NB4 (cell line): ENCODE results near the gene SEMA4A.

Source experiments
- DNase-seq: peaks from one replicate; pipeline ENCODE4 v3.0.0; 2010; ENCODE audit warnings: low read depth
- H3K4me3 ChIP-seq: one replicate; pipeline ENCODE4 v1.5.1; 2011; ENCODE audit warnings: mild to moderate bottlenecking, low read depth, low read length, moderate library complexity
- CTCF ChIP-seq: IDR thresholded peaks from one replicate; pipeline ENCODE4 v1.5.1; 2012; ENCODE audit warnings: low read depth, low read length
- MYC ChIP-seq: IDR thresholded peaks from 2 replicates; pipeline ENCODE4 v1.6.1; 2011; ENCODE audit warnings: low read depth, low read length
- POLR2A ChIP-seq: IDR thresholded peaks from 2 replicates; pipeline ENCODE4 v1.6.1; 2011; ENCODE audit warnings: mild to moderate bottlenecking; ENCODE audit not compliant: insufficient read length; ENCODE audit errors: extremely low read depth
- TF ChIP-seq, protein P1 (sequence below): IDR thresholded peaks from 2 replicates; pipeline ENCODE4 v1.6.1; 2011; ENCODE audit warnings: low read depth, low read length

The SEMA4A gene

GRCh38 chr1:156143765-156144489, 9.5 kb upstream of the SEMA4A start:
- TF ChIP-seq, protein P1, sequence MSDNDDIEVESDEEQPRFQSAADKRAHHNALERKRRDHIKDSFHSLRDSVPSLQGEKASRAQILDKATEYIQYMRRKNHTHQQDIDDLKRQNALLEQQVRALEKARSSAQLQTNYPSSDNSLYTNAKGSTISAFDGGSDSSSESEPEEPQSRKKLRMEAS, result no peak
- TF ChIP-seq MYC (no peak), CTCF (no peak), POLR2A (no peak)
- no peak for DNase-seq

DNA sequence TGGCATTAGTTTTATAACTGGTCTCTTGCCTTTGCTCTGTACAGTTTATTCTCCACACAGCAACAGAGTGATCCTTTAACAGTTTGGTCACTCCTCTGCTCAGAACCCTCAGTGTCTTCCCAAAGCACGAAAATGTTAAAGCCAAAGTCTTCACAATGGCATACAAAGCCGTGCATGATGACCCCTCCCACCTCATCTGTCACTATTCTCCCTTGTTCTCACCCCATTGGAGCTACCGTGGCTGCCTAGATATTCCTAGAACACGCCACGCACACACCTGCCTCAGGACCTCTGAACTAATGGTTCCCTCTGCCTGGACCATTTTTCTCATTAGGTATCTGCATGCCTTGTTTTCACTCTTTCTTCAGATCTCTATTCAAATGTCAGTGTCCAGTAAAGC, 8.6 kb upstream of the SEMA4A start:
- TF ChIP-seq, protein P1, result no peak
- no peak for TF ChIP-seq CTCF
- no peak for TF ChIP-seq POLR2A
- no peak for TF ChIP-seq MYC
- H3K4me3 ChIP-seq, result no peak overlapping the region
- DNase-seq, result no peak

More at GRCh38 chr1:156143765-156144489, 9.5 kb upstream of the SEMA4A start:
- H3K4me3 ChIP-seq, result no peak overlapping the region

DNA sequence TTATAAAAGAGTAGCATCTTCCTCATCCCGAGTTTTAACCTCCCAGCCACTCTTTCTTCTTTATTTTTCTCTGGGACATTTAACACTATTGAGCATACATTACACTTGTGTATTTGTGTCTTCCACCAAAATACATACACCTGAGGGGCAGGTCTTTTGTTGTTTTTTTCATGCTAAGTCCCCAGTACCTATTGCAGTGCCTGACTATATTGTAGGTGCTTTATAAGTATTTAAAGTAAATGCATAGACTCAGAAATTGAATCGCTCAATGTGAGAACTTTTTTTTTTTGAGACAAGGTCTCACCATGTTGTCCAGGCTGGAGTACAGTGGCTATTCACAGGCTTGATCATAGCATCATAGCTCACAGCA, 7.8 kb upstream of the SEMA4A start:
- DNase-seq, result no peak
- no peak overlapping the region for H3K4me3 ChIP-seq
- TF ChIP-seq POLR2A (no peak), MYC (no peak)
- TF ChIP-seq, protein P1, result no peak

DNA sequence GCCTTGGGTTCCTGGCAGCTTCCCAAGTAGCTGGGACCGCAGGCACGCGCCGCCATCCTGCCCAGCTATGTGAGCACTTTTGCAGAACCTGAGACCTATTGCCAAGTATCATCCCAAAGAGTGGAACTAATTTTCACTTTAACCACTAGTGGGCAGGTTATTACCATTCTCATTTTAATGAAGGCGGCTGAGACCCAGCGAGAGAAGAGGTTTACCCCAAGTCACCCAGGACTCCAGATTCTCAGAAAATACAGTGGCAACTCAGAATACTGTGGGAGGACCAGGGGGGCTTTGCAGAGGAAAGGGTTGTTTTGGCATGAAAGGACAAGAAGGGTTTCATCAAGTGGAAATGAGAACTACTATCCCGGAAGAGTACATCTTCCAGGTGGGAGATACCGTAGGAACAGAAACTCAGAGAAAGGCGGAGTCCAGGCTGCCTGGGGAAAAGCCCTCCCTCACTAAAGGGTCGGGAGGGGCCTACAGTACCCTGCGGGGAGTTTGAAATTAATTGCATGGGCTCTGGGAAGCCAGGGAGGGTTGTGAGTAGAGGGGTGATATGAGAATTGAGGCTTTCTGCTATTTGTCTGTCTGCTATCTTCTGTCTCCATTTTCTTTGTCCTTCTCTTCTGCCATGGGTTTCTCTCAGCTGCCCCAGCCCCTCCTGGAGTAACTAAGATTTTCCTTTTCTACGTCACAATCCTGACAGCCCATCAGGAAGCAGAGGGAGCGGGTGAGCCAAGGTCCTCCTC, 7.2 kb upstream of the SEMA4A start:
- TF ChIP-seq POLR2A, result no peak
- TF ChIP-seq, protein P1, result peak; percentile 23; the same call in 1 of the 2 replicates
- TF ChIP-seq CTCF, result peak; percentile 59
- no peak overlapping the region for H3K4me3 ChIP-seq
- peak; percentile 83 for DNase-seq

DNA sequence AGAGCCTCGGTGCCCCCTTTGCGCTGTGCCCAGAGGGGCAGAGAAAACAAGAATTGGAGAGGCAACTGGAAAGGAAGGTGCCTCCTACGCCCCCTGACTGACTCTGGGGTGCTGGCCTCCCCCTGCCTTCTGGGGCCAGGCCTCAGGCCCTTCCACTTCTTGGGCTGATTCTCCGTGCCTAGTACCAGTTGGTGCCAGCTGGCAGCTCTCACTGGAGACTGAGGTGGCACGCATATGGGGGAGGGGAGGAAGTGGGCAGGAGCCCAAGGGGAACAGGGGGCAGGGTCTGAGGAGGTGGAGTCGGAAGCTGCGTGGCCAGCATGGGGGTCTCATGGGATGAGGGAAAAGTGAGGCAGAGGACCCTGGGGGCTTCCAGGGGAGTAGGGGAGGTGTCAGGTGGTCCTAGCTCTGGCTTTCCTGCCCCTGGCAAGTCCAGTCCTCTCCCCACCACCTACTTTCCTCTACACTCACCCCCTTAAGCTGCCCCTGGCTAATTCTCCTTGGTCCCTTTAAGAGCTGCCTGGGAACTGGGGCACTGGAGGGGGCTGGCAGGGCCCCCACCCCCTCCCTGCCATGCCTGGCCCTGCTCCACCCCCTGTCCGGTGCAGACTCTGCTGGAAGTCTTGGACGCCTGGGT, 6.5 kb upstream of the SEMA4A start:
- H3K4me3 ChIP-seq, result no peak overlapping the region
- DNase-seq, result no peak
- TF ChIP-seq, protein P1, result no peak
- TF ChIP-seq CTCF (no peak), POLR2A (no peak), MYC (no peak)

DNA sequence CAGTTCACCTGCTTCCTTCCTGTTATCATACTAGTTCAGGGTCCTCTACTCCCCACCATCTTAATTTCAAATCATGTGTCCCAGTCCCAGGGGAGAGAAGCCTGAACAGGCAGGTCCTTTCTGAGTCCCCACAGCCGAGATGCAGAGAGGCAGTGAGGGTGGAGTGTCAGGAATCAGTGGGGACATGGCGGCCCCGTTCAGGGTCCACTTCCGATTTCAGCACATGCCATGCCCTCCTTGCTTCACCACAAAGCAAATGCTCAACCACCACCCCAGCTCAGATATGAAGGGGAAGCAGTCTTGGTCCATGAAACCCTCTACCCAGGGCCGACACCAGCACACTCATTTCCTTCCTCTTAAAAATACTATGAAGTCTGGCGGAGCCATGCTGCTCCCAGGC, 5.2 kb upstream of the SEMA4A start:
- no peak for TF ChIP-seq POLR2A
- TF ChIP-seq MYC, result peak; percentile 49; the same call in 1 of the 2 replicates
- TF ChIP-seq, protein P1, result peak; percentile 42; the same call in 1 of the 2 replicates
- TF ChIP-seq CTCF, result no peak
- no peak overlapping the region for H3K4me3 ChIP-seq
- peak; percentile 78 for DNase-seq
